IPS-18c (cell line): ENCODE measurements around the gene PCNA.
"Not testable (repeated sequence)": the region's sequence is repeated elsewhere in the genome, so short reads cannot be mapped to it uniquely, and the experiment has no call there.

Source experiments
- H3K4me3 ChIP-seq: 2 replicates; pipeline ENCODE4 v1.7.0; 2013; ENCODE audit warnings: low read depth, mild to moderate bottlenecking, low read length, moderate library complexity; ENCODE audit not compliant: insufficient read depth
- H3K9me3 ChIP-seq: one replicate; pipeline ENCODE4 v1.6.1; 2013; ENCODE audit warnings: mild to moderate bottlenecking, low read length, moderate library complexity; ENCODE audit not compliant: control insufficient read depth, insufficient read depth

PCNA gene

GRCh38 chr20:5078399-5078958, 41.3 kb downstream of the PCNA start:
- no peak overlapping the region for H3K4me3 ChIP-seq
- H3K9me3 ChIP-seq = no peaks in the 10 kb centered on the region

- no peaks in the 10 kb centered on the region for H3K9me3 ChIP-seq
- no peak overlapping the region for H3K4me3 ChIP-seq
Measured at GRCh38 chr20:5077761-5078387, 41.9 kb downstream of the PCNA start.

GRCh38 chr20:5076913-5077312, 42.8 kb downstream of the PCNA start:
- H3K4me3 ChIP-seq, H3K9me3 ChIP-seq: not testable (repeated sequence)

GRCh38 chr20:5074232-5074674, 45.5 kb downstream of the PCNA start:
- Histone ChIP-seq H3K9me3 (no peaks in the 10 kb centered on the region), H3K4me3 (no peak overlapping the region)

- H3K4me3 ChIP-seq = no peak overlapping the region
- H3K9me3 ChIP-seq = no peaks in the 10 kb centered on the region
Measured at GRCh38 chr20:5073660-5074231, 46.0 kb downstream of the PCNA start.

GRCh38 chr20:5072756-5073659, 46.8 kb downstream of the PCNA start:
- Histone ChIP-seq H3K4me3 (no peak overlapping the region), H3K9me3 (no peaks in the 10 kb centered on the region)

- H3K9me3 ChIP-seq, H3K4me3 ChIP-seq: not testable (repeated sequence)
Measured at GRCh38 chr20:5071942-5072341, 47.8 kb downstream of the PCNA start.

GRCh38 chr20:5070570-5070969, 49.2 kb downstream of the PCNA start:
- H3K9me3 ChIP-seq = no peaks in the 10 kb centered on the region

GRCh38 chr20:5070081-5070480, 49.7 kb downstream of the PCNA start:
- no peaks in the 10 kb centered on the region for H3K9me3 ChIP-seq
- H3K4me3 ChIP-seq = no peak overlapping the region

More at GRCh38 chr20:5070570-5070969, 49.2 kb downstream of the PCNA start:
- H3K4me3 ChIP-seq = no peak overlapping the region

GRCh38 chr20:5069141-5069806, 50.5 kb downstream of the PCNA start:
- Histone ChIP-seq H3K9me3 (no peaks in the 10 kb centered on the region), H3K4me3 (no peak overlapping the region)

- Histone ChIP-seq H3K9me3 (no peaks in the 10 kb centered on the region), H3K4me3 (no peak overlapping the region)
Measured at GRCh38 chr20:5067877-5068645, 51.7 kb downstream of the PCNA start.

GRCh38 chr20:5065879-5066383, 53.8 kb downstream of the PCNA start:
- H3K4me3 ChIP-seq = no peak overlapping the region

GRCh38 chr20:5065166-5065878, 54.4 kb downstream of the PCNA start:
- Histone ChIP-seq H3K9me3 (no peaks in the 10 kb centered on the region), H3K4me3 (no peak overlapping the region)

More at GRCh38 chr20:5065879-5066383, 53.8 kb downstream of the PCNA start:
- no peaks in the 10 kb centered on the region for H3K9me3 ChIP-seq
